GM21526 (cell line): Measurements from ENCODE around the gene GARNL3.

ENCODE experiments used
- ATAC-seq: cut with Tn5 transposase; IDR thresholded peaks from one replicate; pipeline ENCODE4 v1.9.1; 2021; ENCODE audit warnings: moderate library complexity; ENCODE audit not compliant: unreplicated experiment, low FRiP score

GARNL3 gene

GRCh38 chr9:127308652-127309434 lies 44.3 kb downstream of the GARNL3 start:
- ATAC-seq = no peak

DNA sequence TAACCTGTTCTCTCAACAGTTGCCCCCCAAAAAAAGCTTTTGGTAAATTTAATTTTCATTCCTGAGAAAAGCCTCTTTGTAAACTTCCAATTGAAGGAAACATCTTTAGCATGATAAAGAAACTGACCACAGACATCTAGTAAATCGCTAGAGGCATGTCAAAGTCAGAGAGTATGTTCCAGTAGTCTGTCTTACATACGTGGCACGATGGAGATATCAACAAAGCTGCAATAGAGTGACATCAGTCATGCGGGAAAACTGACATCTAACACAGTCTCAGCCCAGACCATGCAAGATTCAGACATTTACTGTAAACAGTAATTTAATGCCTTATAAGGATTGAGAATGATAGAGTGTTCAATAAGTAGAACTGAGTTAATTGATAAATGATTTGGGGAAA lies 45.1 kb downstream of the GARNL3 start:
- ATAC-seq = no peak

GRCh38 chr9:127311239-127311741 lies 46.7 kb downstream of the GARNL3 start:
- no peak for ATAC-seq

- ATAC-seq = no peak
Observed at GRCh38 chr9:127313042-127313560, 48.5 kb downstream of the GARNL3 start.

- ATAC-seq = no peak
Observed at GRCh38 chr9:127314911-127315310, 50.3 kb downstream of the GARNL3 start.

DNA sequence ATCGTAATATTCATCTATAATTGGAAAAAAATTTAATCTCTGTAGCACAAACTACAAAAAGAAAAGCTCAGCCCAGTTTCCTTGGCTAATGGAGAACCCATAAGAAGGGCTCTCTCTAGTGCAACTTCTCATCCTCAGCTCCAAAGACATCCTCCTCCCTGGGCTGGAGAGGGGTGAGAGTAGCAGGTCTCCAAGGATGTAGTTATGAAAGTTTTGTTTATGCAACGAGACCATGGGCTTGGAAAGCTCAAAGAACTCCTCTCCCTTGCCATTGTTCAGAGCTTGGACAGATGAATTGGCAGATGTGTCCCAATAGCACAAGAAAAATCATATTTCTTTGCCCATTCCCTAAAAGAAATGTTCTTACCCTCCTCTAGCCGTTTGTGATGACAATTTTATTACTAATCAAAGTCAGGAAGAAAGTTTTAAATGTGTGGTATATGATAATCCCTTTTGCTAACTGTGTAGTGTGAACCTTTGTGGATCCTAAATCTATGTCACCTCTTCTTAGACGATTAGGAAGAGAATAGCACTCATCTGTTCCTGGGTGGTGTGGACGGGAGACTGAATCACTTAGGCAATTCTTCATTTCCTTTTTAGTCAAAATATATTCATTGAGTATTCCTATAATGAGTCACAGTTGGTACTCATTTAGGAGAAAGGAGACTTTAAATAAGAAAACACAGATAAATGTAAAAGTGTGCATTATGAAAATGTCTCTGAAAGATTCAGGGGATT lies 52.2 kb downstream of the GARNL3 start:
- no peak for ATAC-seq

DNA sequence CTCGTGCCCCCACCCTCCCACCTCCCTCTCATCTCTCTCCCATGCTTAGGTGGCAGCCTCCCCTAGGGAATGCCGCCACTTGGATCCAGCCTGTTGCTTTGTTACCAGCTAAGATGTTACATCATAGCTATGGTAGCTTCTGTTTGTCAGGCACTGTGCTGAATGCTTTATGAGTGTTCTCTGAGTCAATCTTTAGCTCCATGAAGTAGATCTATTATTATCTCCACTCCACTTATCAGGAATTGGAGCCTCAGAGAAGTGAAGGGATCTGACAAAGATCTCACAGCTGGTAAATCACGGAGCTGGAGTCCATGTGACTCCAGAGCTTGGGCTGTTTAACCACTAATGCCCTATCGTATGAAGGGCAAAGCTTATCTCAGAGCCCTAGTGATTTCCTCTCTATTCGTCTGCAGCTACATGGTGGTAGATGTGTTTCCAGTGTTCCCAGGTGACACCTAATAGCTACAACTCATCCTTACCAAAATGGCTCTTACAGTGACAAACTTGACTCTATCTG lies 54.1 kb downstream of the GARNL3 start:
- no peak for ATAC-seq

GRCh38 chr9:127319366-127320114 lies 55.0 kb downstream of the GARNL3 start:
- no peak for ATAC-seq

DNA sequence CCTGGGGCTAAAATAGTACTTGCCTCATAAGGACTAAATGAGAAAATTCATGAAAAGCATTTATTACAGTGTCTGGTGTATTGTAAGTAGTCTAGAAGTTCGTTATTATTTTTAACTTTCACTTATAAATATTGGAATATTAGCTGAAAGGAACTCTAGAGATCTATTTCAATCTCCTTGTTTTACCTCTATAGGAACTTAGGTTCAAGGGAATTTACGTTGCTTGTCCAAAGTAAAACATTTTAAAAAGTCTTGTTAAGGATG lies 55.5 kb downstream of the GARNL3 start:
- no peak for ATAC-seq

GRCh38 chr9:127323393-127323792 lies 58.8 kb downstream of the GARNL3 start:
- ATAC-seq = no peak

DNA sequence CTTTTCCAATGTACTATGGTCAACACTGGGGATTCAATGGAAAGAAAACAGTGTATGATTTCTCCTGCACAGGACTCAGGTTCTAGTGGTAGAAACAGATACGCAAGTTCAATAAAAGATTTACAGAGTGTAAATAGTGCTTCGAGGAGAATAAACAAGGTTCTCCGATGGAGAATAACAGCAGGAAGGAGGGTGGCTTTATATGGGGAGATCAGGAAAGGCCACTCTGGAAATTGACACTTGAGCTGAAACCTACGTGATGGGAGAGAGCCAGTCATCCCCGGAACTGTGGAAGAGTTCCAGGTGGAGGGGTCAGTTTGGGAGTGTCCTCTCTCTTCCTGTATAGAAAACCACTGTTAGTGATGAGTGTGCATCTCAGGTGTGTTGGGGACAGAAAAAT lies 65.9 kb downstream of the GARNL3 start:
- ATAC-seq = no peak

- no peak for ATAC-seq
Observed at GRCh38 chr9:127333221-127334064, 68.9 kb downstream of the GARNL3 start.

DNA sequence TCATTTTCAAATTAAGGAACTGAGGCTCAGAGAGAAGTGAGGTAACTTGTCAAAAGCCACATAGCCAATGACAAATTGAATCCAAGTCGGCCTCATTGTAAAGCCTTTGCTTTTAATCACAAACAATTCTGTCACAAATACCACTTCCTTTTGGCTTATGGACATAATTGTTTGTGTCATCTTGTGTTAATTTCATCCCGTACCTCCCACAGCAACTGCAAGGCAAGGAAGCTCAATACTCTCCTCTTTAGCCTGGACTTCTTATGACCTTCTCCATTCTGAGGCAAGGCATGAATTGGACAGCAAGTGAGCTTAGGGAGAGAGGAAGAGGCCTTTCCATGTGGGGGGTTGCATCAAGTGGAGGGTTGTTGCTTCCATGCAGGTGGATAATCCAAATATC lies 70.2 kb downstream of the GARNL3 start:
- ATAC-seq = no peak

GRCh38 chr9:127336086-127336485 lies 71.5 kb downstream of the GARNL3 start:
- ATAC-seq = no peak

DNA sequence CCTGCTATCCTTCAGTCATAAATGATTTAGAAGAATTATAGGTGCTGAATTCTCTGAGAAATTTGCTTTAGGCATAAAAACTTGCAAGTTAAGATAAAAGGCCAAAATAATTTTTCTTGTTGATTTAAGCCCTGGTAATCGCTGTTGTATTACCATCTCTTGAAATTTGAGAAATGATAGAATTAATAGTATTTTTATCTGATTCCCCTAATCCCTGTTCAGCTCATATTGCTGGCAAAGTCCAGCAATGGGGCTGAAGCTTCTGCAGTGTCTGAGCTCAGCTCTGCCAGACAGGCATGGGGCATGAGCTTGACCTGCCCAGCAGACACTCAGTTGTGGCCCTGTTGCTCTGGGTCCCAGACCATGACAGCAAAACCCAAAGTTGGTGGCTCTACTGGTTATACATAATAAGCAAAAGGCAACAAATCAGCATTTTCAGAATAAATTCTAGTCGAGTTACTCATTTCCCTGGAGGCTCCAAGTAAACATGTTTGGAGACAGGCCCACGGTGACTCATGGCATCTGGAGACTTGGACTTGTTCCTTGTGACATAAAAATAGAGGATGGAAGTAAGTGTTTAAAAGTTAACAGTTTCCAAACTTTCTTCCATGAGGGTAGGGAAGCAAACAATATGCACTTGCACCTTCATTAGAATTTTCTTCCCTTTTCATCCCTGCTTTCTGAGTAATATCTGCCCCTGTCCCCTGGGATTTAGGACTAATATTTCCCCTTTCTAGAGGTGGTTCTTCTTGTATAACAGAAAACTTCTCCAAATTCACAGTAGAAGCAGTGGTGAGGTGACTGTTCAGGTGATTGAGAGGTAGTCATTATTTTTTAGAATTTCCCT lies 72.2 kb downstream of the GARNL3 start:
- no peak for ATAC-seq

- no peak for ATAC-seq
Observed at GRCh38 chr9:127340721-127341120, 76.1 kb downstream of the GARNL3 start.

DNA sequence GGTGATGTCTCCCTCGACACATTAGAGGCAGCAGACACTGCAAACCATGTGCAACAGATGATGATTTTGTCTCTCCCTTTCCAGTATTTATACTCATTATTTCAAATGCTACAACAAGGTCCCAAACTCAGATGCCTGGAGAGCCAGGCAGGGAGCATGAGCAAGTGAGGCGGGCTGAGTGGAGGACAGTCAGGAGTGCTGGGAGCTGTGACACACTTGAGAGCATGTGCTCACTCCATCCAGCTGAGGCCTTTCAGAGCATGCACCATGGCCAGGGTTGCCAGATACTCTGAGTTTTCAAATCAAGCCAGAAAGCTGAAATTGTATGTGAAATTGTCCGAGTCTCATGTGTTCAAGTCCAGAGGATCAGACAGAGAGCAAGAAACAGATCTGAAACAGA lies 76.6 kb downstream of the GARNL3 start:
- ATAC-seq = no peak

DNA sequence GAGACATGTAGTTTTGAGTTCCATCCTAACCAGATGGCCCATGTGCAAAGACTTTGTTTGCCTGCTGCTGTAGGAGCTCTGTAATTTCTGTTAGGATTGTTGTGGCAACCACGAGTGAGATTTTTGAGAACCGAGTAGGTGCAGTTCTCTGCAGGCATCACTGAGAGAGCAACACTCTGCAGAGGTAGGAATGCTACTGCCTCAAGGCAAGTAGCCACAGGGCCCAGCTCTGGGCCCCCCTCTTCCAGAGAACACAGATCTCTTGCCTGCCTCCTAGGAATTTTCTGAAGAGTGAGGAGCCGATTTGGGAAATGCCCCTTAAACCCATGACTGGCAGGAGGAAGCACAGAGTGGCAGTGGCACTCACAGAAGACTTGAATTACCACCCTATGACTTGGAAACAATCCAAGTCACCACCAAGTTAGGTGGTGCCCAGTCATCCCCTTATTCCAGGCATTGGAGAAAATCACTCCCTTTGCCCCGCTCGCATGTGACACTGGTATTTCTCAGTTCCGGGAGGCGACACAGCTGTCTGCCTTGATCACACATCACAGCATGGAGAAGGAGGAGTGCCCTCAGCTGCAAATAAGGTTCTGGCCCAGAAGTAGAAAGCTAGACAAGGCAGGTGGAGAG lies 79.9 kb downstream of the GARNL3 start:
- ATAC-seq = no peak

DNA sequence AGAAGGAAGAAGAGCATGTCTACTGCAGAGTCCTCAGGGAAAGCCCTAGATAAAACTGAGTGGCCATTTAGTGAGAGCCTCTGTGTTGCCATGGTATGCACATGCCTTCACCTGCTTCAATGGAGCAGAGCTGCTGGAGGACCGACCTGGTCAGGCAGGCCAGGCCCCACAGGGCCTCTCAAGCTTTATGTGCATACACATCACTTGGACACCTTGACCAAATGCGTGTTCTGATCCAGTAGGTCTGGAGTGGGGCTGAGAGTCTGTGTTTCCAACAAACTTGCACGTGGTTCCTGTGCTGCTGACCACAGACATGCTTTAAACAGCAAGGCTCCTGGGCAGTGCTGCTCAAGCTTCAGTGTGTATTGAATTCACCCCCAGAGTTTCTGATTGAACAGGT lies 81.0 kb downstream of the GARNL3 start:
- ATAC-seq = no peak
